ENCODE results near the gene SLC4A9.

The SLC4A9 gene

DNA sequence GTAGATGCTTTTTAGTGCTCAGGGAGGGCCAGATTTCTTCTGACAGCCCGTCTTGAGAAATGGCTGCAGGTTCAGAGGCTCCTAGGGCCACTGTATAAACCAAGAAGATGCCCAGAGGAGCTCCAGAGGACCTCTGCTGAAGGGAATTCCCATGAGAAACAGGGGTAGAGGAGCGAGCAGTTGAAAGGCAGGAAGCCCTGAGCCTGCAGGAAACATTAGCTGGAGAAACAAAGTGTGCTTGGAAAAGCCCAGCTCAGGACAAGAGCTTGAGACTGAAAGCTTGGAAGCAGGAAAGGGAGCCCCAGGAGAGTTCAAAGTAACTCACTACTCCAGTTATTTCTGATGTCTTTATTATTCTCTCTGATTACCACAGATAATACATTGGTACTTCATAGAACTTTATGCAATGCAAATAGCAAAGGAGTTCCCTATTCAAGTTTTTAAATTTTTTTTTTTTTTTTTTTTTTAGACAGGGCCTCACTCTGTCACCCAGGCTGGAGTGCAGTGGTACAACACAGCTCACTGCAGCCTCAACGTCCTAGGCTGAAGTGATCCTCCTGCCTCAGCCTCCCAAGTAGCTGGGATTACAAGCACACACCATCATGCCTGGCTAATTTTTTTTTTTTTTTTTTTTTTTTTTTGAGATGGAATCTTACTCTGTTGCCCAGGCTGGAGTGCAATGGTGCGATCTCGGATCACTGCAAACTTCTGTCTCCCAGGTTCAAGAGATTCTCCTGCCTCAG, 30.1 kb upstream of the SLC4A9 start:
- Histone ChIP-seq H3K27me3 (no peaks in the 10 kb centered on the region), H3K36me3 (peaks cover 0 to 25% (median 9%) of the 10 kb centered on the region in 3 donors), H3K9me3 (no peaks in the 10 kb centered on the region), H3K4me3 (no peak overlapping the region), H3K4me1 (peaks cover 0 to 3% (median 0%) of the 10 kb centered on the region in 4 donors), H3K27ac (no peak overlapping the region)
- intact Hi-C loops (cut with DNase I; ENCODE audit: low total_unique reads) = no loop called here
- TF ChIP-seq, protein P1, sequence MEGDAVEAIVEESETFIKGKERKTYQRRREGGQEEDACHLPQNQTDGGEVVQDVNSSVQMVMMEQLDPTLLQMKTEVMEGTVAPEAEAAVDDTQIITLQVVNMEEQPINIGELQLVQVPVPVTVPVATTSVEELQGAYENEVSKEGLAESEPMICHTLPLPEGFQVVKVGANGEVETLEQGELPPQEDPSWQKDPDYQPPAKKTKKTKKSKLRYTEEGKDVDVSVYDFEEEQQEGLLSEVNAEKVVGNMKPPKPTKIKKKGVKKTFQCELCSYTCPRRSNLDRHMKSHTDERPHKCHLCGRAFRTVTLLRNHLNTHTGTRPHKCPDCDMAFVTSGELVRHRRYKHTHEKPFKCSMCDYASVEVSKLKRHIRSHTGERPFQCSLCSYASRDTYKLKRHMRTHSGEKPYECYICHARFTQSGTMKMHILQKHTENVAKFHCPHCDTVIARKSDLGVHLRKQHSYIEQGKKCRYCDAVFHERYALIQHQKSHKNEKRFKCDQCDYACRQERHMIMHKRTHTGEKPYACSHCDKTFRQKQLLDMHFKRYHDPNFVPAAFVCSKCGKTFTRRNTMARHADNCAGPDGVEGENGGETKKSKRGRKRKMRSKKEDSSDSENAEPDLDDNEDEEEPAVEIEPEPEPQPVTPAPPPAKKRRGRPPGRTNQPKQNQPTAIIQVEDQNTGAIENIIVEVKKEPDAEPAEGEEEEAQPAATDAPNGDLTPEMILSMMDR (IDR thresholded peaks at IDR 0.05) = no peak
- no peak for DNase-seq

- no peak overlapping the region for H3K4me3 ChIP-seq
- TF ChIP-seq, protein P1 (IDR thresholded peaks at IDR 0.05) = no peak
- intact Hi-C loops (cut with DNase I; ENCODE audit: low total_unique reads) = no loop called here
- H3K4me1 ChIP-seq = peaks cover 0 to 13% (median 11%) of the 10 kb centered on the region in 4 donors
- H3K27ac ChIP-seq = no peak overlapping the region
- DNase-seq = no peak
- peaks cover 0 to 32% (median 9%) of the 10 kb centered on the region in 3 donors for H3K36me3 ChIP-seq
- no peaks in the 10 kb centered on the region for H3K27me3 ChIP-seq
- no peaks in the 10 kb centered on the region for H3K9me3 ChIP-seq
These were observed 28.4 kb upstream of the SLC4A9 start for GRCh38 chr5:140331638-140332037.

GRCh38 chr5:140336388-140336787, 23.6 kb upstream of the SLC4A9 start:
- H3K4me3 ChIP-seq = no peak overlapping the region
- no peaks in the 10 kb centered on the region for H3K9me3 ChIP-seq
- TF ChIP-seq, protein P1 (IDR thresholded peaks at IDR 0.05) = no peak
- intact Hi-C loops (cut with DNase I; ENCODE audit: low total_unique reads) = no loop called here
- H3K36me3 ChIP-seq = peaks cover 0 to 32% (median 9%) of the 10 kb centered on the region in 3 donors
- H3K27me3 ChIP-seq = no peaks in the 10 kb centered on the region
- peak overlapping the region; percentile 73 to 76 for H3K27ac ChIP-seq
- H3K4me1 ChIP-seq = peaks cover 0 to 28% (median 19%) of the 10 kb centered on the region in 4 donors
- DNase-seq = peak in 1 of 2 donors; percentile 81

DNA sequence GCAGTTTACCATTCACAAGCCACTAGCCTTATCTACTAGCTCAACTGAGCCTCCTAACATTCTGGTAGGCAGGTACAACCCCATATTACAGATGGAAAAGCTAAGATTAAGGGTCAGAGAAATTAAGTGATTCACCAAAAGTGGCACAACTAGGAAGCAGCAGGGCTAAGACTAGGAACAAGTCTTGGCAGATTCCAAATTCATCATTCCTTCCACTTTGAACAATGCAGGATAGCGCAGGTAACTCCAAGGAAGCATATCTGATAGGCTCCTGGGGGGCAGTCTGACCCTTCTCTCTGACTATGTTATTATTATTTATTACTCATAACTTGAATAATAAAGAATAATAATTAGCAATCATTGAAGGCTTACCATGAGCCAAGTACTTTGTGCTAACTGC, 22.1 kb upstream of the SLC4A9 start:
- peak overlapping the region in 1 of 2 donors; percentile 76 for H3K27ac ChIP-seq

DNA sequence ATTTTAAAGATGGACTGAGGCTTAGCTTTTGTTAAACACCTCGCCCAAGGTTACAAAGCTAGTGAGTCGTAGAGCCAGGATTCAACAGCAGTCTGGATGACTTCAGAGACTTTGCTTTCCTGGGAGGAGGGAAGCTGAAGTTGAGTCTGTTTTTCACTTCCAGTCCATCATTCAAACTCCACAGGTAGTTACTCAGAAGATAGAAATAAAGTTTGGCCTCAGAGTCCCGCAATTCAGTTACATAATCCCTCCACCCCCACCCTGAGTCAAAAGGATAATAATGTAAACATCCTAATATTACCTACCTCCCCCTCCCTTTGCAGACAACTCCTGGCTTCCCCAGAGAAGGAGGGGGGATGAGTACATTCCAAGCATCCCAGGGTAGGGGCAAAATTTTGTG, 21.7 kb upstream of the SLC4A9 start:
- Histone ChIP-seq H3K36me3 (peaks cover 0 to 23% (median 2%) of the 10 kb centered on the region in 3 donors), H3K4me1 (peaks cover 0 to 47% (median 30%) of the 10 kb centered on the region in 4 donors), H3K9me3 (no peaks in the 10 kb centered on the region), H3K27ac (no peak overlapping the region), H3K4me3 (no peak overlapping the region), H3K27me3 (no peaks in the 10 kb centered on the region)
- no peak for DNase-seq
- TF ChIP-seq, protein P1 (IDR thresholded peaks at IDR 0.05) = no peak
- intact Hi-C loops (cut with DNase I; ENCODE audit: low total_unique reads) = no loop called here

More for the DNA sequence above, 22.1 kb upstream of the SLC4A9 start:
- Histone ChIP-seq H3K36me3 (peaks cover 0 to 27% (median 7%) of the 10 kb centered on the region in 3 donors), H3K27me3 (no peaks in the 10 kb centered on the region), H3K4me1 (peaks cover 0 to 43% (median 30%) of the 10 kb centered on the region in 4 donors), H3K4me3 (no peak overlapping the region), H3K9me3 (no peaks in the 10 kb centered on the region)
- intact Hi-C loops (cut with DNase I; ENCODE audit: low total_unique reads) = no loop called here
- DNase-seq = no peak
- TF ChIP-seq, protein P1 (IDR thresholded peaks at IDR 0.05) = no peak
